Measurements from ENCODE around the gene DHRS12. TPM values are rescaled to one million over a fixed set of nuclear protein-coding genes. Genes with fewer than 3 reads are reported as not detected.

DHRS12 gene
- total RNA-seq, 1 experiment from 2014 or later, result 8.8 TPM

DNA sequence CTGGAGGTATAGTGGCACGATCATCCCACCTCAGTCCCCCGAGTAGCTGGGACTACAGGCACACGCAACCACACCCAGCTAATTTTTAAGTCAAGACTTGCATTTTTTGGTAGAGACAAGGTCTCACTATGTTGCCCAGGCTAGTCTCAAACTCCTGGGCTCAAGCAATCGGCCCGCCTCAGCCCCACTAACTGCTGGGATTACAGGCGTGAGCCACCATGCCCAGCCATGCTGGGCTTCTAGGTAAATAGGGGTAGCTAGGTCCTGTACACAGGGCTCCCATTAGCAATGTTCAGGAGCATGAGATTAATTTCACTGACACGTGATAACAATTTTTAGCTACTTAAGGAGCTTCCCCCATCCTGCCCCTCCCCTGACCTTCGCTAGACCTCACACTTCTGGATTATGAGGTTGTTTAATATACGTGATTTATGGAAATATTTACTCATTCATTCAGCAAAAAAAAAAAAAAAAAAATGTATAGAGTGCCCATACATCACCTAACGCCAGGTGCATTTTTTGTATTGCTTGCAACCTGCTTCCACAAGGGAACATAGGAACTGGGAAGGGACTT, 21.8 kb upstream of the DHRS12 start:
- Histone ChIP-seq H4K8ac (replicated peaks; ENCODE audit: insufficient read length, low read depth, low read length) (no peak overlapping the region), H2AFZ (ENCODE audit: low read length) (no peak overlapping the region), H3K56ac (ENCODE audit: insufficient read length, low read depth, low read length) (no peak overlapping the region), H4K20me1 (ENCODE audit: control insufficient read depth, insufficient read depth, insufficient read length) (no peaks in the 10 kb centered on the region), H3K14ac (ENCODE audit: insufficient read depth, low read length) (no peak overlapping the region), H2BK12ac (ENCODE audit: insufficient read length, low read depth, low read length) (no peak overlapping the region), H3K4ac (ENCODE audit: low read depth, low read length) (no peak overlapping the region), H4K5ac (ENCODE audit: insufficient read length, low read depth, low read length) (no peak overlapping the region), H2AK5ac (ENCODE audit: insufficient read length, low read length) (no peak overlapping the region), H3K23me2 (ENCODE audit: insufficient read length, low read depth, low read length, poor library complexity, severe bottlenecking) (no peaks in the 10 kb centered on the region), H2BK20ac (ENCODE audit: low read depth, low read length, poor library complexity, severe bottlenecking) (no peak overlapping the region), H2BK5ac (ENCODE audit: insufficient read length, low read length) (no peak overlapping the region), H3K4me1 (ENCODE audit: insufficient read depth, low read length) (no peaks in the 10 kb centered on the region), H3T11ph (ENCODE audit: low read length) (no peak overlapping the region), H2BK120ac (ENCODE audit: low read depth, low read length, poor library complexity, severe bottlenecking) (no peak overlapping the region), H3K79me1 (ENCODE audit: insufficient read depth, low read depth, low read length, poor library complexity, severe bottlenecking) (no peaks in the 10 kb centered on the region), H3K9ac (ENCODE audit: extremely low read depth, insufficient read length, low read length) (no peak overlapping the region), H3K79me2 (ENCODE audit: insufficient read depth, low read length) (no peaks in the 10 kb centered on the region), H3K9me3 (ENCODE audit: control insufficient read depth, low read depth, low read length) (no peaks in the 10 kb centered on the region), H3K27ac (ENCODE audit: insufficient read length, low read depth, low read length) (no peak overlapping the region), H3K4me2 (ENCODE audit: insufficient read depth, insufficient read length, low read length) (no peak overlapping the region), H3K27me3 (ENCODE audit: insufficient read depth, low read length) (no peaks in the 10 kb centered on the region), H2BK15ac (ENCODE audit: low read depth, low read length) (no peak overlapping the region), H4K91ac (ENCODE audit: insufficient read length, low read depth, low read length) (no peak overlapping the region), H3K18ac (ENCODE audit: insufficient read length, low read depth, low read length) (no peak overlapping the region), H3K23ac (ENCODE audit: insufficient read length, low read depth, low read length) (no peak overlapping the region)
- TF ChIP-seq, protein P1, sequence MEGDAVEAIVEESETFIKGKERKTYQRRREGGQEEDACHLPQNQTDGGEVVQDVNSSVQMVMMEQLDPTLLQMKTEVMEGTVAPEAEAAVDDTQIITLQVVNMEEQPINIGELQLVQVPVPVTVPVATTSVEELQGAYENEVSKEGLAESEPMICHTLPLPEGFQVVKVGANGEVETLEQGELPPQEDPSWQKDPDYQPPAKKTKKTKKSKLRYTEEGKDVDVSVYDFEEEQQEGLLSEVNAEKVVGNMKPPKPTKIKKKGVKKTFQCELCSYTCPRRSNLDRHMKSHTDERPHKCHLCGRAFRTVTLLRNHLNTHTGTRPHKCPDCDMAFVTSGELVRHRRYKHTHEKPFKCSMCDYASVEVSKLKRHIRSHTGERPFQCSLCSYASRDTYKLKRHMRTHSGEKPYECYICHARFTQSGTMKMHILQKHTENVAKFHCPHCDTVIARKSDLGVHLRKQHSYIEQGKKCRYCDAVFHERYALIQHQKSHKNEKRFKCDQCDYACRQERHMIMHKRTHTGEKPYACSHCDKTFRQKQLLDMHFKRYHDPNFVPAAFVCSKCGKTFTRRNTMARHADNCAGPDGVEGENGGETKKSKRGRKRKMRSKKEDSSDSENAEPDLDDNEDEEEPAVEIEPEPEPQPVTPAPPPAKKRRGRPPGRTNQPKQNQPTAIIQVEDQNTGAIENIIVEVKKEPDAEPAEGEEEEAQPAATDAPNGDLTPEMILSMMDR (conservative IDR thresholded peaks at IDR 0.05), result no peak
- H3K27ac Mint-ChIP-seq, result no peak overlapping the region
- H3K9me3 Mint-ChIP-seq, result no peaks in the 10 kb centered on the region
- no peak overlapping the region for H3K4me3 Mint-ChIP-seq
- WGBS (ENCODE audit: extremely low coverage, insufficient read length, low lambda C conversion rate), result no CpG with 5 or more reads among the region's 10 CpGs
- H3K36me3 Mint-ChIP-seq (ENCODE audit: insufficient read depth in 1 of 3, low read depth in 3 of 3), result no peaks in the 10 kb centered on the region
- peaks cover 15 to 18% of the 10 kb centered on the region in 2 experiments for H3K4me1 Mint-ChIP-seq
- no peak for DNase-seq
- H3K27me3 Mint-ChIP-seq (ENCODE audit: low read depth), result peaks cover 2% of the 10 kb centered on the region
